GM23248 (cell line): ENCODE measurements around the gene NOC4L. TPM values are rescaled to one million over a fixed set of nuclear protein-coding genes. Genes with fewer than 3 reads are reported as not detected.

Experiments
- DNase-seq: peaks from one replicate; pipeline ENCODE4 v3.0.0-alpha.2; 2015
- H2AFZ ChIP-seq: fragments of 200-600 bp; sonication (generic); 2 replicates; pipeline ENCODE4 v1.6.1; 2016; ENCODE audit warnings: antibody characterized with exemption
- H3F3A ChIP-seq: fragments of 200-600 bp; sonication (generic); 2 replicates; pipeline ENCODE4 v1.6.1; 2016; ENCODE audit warnings: mild to moderate bottlenecking, antibody characterized with exemption, mixed run types; ENCODE audit not compliant: insufficient read depth
- H3K27ac ChIP-seq: fragments of 200-600 bp; sonication (generic); 2 replicates; pipeline ENCODE4 v1.5.1; 2016; ENCODE audit warnings: mild to moderate bottlenecking
- H3K27me3 ChIP-seq: fragments of 200-600 bp; sonication (generic); replicated peaks from 2 replicates; pipeline ENCODE4 v1.6.1; 2016; ENCODE audit warnings: mild to moderate bottlenecking; ENCODE audit not compliant: insufficient read depth
- H3K36me3 ChIP-seq: fragments of 200-600 bp; sonication (generic); 2 replicates; pipeline ENCODE4 v1.6.1; 2016; ENCODE audit warnings: low read depth, mild to moderate bottlenecking
- H3K4me1 ChIP-seq: fragments of 200-600 bp; sonication (generic); 2 replicates; pipeline ENCODE4 v1.6.1; 2016; ENCODE audit warnings: mild to moderate bottlenecking; ENCODE audit not compliant: insufficient read depth
- H3K4me2 ChIP-seq: fragments of 200-600 bp; sonication (generic); one replicate; pipeline ENCODE4 v1.6.1; 2016; ENCODE audit warnings: mild to moderate bottlenecking; ENCODE audit not compliant: unreplicated experiment
- H3K4me3 ChIP-seq: fragments of 200-600 bp; sonication (generic); 2 replicates; pipeline ENCODE4 v1.5.1; 2016; ENCODE audit warnings: mild to moderate bottlenecking
- H3K79me2 ChIP-seq: fragments of 200-600 bp; sonication (generic); 2 replicates; pipeline ENCODE4 v1.6.1; 2016; ENCODE audit warnings: mild to moderate bottlenecking; ENCODE audit not compliant: insufficient read depth
- H3K9ac ChIP-seq: fragments of 200-600 bp; sonication (generic); 2 replicates; pipeline ENCODE4 v1.6.1; 2016; ENCODE audit warnings: mild to moderate bottlenecking
- H3K9me2 ChIP-seq: fragments of 200-600 bp; sonication (generic); 2 replicates; pipeline ENCODE4 v1.6.1; 2016; ENCODE audit warnings: mixed run types, mild to moderate bottlenecking, moderate library complexity; ENCODE audit not compliant: insufficient read depth
- H3K9me3 ChIP-seq: fragments of 200-600 bp; sonication (generic); one replicate; pipeline ENCODE4 v1.6.1; 2017; ENCODE audit warnings: low read depth
- H4K20me1 ChIP-seq: fragments of 200-600 bp; sonication (generic); 2 replicates; pipeline ENCODE4 v1.6.0; 2016; ENCODE audit not compliant: insufficient read depth
- EZH2 ChIP-seq: fragments of 200-600 bp; sonication (generic); IDR thresholded peaks from 2 replicates; pipeline ENCODE4 v1.6.1; 2018; ENCODE audit warnings: antibody characterized with exemption, mild to moderate bottlenecking; ENCODE audit not compliant: insufficient read depth, poor library complexity, severe bottlenecking
- EZH2phosphoT487 ChIP-seq: fragments of 200-600 bp; sonication (generic); IDR thresholded peaks from 2 replicates; pipeline ENCODE4 v1.6.1; 2018; ENCODE audit warnings: antibody characterized with exemption, moderate library complexity, mild to moderate bottlenecking, low read depth; ENCODE audit not compliant: insufficient read depth
- WGBS, 2 experiments: methylation state at CpG; one replicate each; pipeline ENCODE4 v1.1.6; 2015 to 2017; ENCODE audit warnings: low lambda C conversion rate in 2 of 2, low coverage in 1 of 2; ENCODE audit errors: missing lambda C conversion rate in 2 of 2; 5-methylcytosine and 5-hydroxymethylcytosine counted together
- in situ Hi-C: fragments of 300-500 bp; cut with MboI; formaldehyde crosslinking; loops from 2 replicates; pipeline ENCODE4 v1.15.0; 2020
- polyA plus RNA-seq: library from polyadenylated mRNA; unstranded; fragments of >200 nt; fragmentation: Nextera tagmentation; extraction: Ambion mirVana; gene quantifications from 2 replicates; pipeline ENCODE4 v1.2.1, GENCODE V29; 2016
- total RNA-seq: library from RNA; depleted of rRNA; stranded (reverse); fragments of >200 nt; shearing (Covaris generic); gene quantifications from 2 replicates; pipeline ENCODE4 v1.2.3, GENCODE V29; 2014

Gene NOC4L
- total and polyA plus RNA-seq, 2 experiments from 2014 or later, result 10.2 to 22.7 TPM

GRCh38 chr12:132188451-132188901 lies 44.2 kb downstream of the NOC4L start:
- Histone ChIP-seq H3K27me3 (peaks cover 15% of the 10 kb centered on the region), H3F3A (no peaks in the 10 kb centered on the region), H3K9me2 (no peaks in the 10 kb centered on the region), H3K4me3 (no peak overlapping the region), H3K79me2 (no peaks in the 10 kb centered on the region), H2AFZ (no peak overlapping the region), H3K4me1 (no peaks in the 10 kb centered on the region), H3K9ac (no peak overlapping the region), H3K4me2 (no peak overlapping the region), H3K36me3 (no peaks in the 10 kb centered on the region), H3K27ac (no peak overlapping the region), H4K20me1 (no peaks in the 10 kb centered on the region), H3K9me3 (no peaks in the 10 kb centered on the region)
- no peak for DNase-seq
- in situ Hi-C loops, result no loop called here
- 82 to 83% methylated on average over 17 to 21 of the region's 21 CpGs for WGBS, 2 experiments
- TF ChIP-seq EZH2phosphoT487 (no peak), EZH2 (no peak)

GRCh38 chr12:132188916-132189325 lies 44.7 kb downstream of the NOC4L start:
- TF ChIP-seq EZH2, result no peak
- no peak for TF ChIP-seq EZH2phosphoT487
- H3K4me3 ChIP-seq, result peak overlapping the region; percentile 77
- no peak overlapping the region for H3K27ac ChIP-seq
- no peaks in the 10 kb centered on the region for H3K9me2 ChIP-seq
- peak overlapping the region; percentile 91 for H2AFZ ChIP-seq
- no peaks in the 10 kb centered on the region for H3K4me1 ChIP-seq
- in situ Hi-C loops, result no loop called here
- H3K36me3 ChIP-seq, result no peaks in the 10 kb centered on the region
- H3K9ac ChIP-seq, result peak overlapping the region; percentile 79
- no peaks in the 10 kb centered on the region for H3K9me3 ChIP-seq
- DNase-seq, result no peak
- no peaks in the 10 kb centered on the region for H4K20me1 ChIP-seq
- WGBS, 2 experiments, result 18 to 21% methylated on average over 17 to 20 of the region's 20 CpGs
- no peaks in the 10 kb centered on the region for H3F3A ChIP-seq
- peak overlapping the region; percentile 86 for H3K4me2 ChIP-seq
- H3K79me2 ChIP-seq, result no peaks in the 10 kb centered on the region
- peaks cover 14% of the 10 kb centered on the region; the same call in 1 of the 2 replicates for H3K27me3 ChIP-seq

- no peaks in the 10 kb centered on the region for H4K20me1 ChIP-seq
- DNase-seq, result peak; percentile 92
- in situ Hi-C loops, result no loop called here
Measured at GRCh38 chr12:132189378-132190011, 45.2 kb downstream of the NOC4L start.

DNA sequence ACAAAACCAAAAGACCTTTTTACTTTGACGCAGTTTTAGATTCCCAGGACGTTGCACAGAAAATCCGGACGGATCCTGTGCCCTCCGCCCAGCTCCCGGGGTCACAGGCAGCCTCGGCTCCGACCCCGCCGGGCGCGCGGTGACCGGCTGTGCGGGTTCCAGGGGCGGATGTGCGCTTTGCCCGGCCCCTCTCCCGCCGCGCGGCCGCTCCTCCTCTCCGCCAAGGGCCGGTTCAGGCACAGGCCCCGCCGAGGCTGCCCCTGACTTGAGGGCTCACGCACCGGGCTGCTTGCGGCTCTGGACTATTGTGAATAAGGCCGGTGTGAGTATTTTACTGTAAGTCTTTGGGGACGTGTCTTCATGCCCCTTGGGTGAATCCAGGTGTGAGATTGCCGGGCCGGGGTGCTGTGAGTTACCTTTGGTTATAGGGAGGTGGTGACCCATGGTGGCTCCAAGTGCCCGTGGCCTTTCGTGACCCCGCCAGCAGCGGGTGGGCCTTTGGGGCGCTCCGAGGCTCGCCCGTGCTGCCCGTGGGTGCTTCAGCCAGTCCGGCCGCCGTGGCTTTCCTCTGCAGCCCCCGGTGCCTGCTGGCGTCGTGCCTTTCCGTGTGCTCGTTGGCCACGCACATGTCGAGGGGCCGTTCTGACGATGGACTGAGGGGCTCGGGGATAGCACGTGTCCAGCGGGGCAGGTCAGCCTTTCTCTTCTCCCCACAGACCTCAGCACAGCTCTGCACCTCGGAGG lies 45.9 kb downstream of the NOC4L start:
- H3K79me2 ChIP-seq, result no peaks in the 10 kb centered on the region
- no peaks in the 10 kb centered on the region for H4K20me1 ChIP-seq
- no peaks in the 10 kb centered on the region for H3K9me2 ChIP-seq
- H3K27ac ChIP-seq, result no peak overlapping the region
- peak overlapping the region; percentile 91 for H2AFZ ChIP-seq
- H3K9ac ChIP-seq, result peak overlapping the region; percentile 79
- H3K4me1 ChIP-seq, result no peaks in the 10 kb centered on the region
- no peaks in the 10 kb centered on the region for H3K9me3 ChIP-seq
- H3K36me3 ChIP-seq, result no peaks in the 10 kb centered on the region
- TF ChIP-seq EZH2 (no peak), EZH2phosphoT487 (no peak)
- DNase-seq, result peak; percentile 56
- in situ Hi-C loops, result no loop called here
- WGBS, 2 experiments, result 35 to 42% methylated on average over 54 to 59 of the region's 59 CpGs
- peaks cover 8% of the 10 kb centered on the region; the same call in 1 of the 2 replicates for H3K27me3 ChIP-seq
- H3K4me2 ChIP-seq, result peak overlapping the region; percentile 86
- no peaks in the 10 kb centered on the region for H3F3A ChIP-seq
- H3K4me3 ChIP-seq, result peak overlapping the region; percentile 77

More at GRCh38 chr12:132189378-132190011, 45.2 kb downstream of the NOC4L start:
- Histone ChIP-seq H3K27me3 (peaks cover 14% of the 10 kb centered on the region; the same call in 1 of the 2 replicates), H3K9me3 (no peaks in the 10 kb centered on the region), H3K79me2 (no peaks in the 10 kb centered on the region), H2AFZ (peak overlapping the region; percentile 91), H3K4me2 (peak overlapping the region; percentile 86), H3F3A (no peaks in the 10 kb centered on the region), H3K9me2 (no peaks in the 10 kb centered on the region), H3K4me1 (no peaks in the 10 kb centered on the region), H3K27ac (no peak overlapping the region), H3K36me3 (no peaks in the 10 kb centered on the region), H3K4me3 (peak overlapping the region; percentile 77), H3K9ac (peak overlapping the region; percentile 79)
- WGBS, 2 experiments, result 1 to 3% methylated on average over 33 to 61 of the region's 69 CpGs
- no peak for TF ChIP-seq EZH2
- no peak for TF ChIP-seq EZH2phosphoT487
